Measurements from ENCODE around the gene ATP6V1C2. TPM values are rescaled to one million over a fixed set of nuclear protein-coding genes. Genes with fewer than 3 reads are reported as not detected.

The ATP6V1C2 gene
- total RNA-seq, 1 experiment from 2014 or later = 2.0 TPM

- BruUV-seq (replicated peaks) = no TSS peak
- H3K36me3 ChIP-seq (ENCODE audit: control insufficient read depth in 1 of 2, insufficient read depth in 2 of 2, low read length in 2 of 2) = peaks cover 68 to 84% of the 10 kb centered on the region in 2 experiments
- POLR2A ChIA-PET = no interaction called here
Measured at GRCh38 chr2:10788855-10789254, 67.4 kb downstream of the ATP6V1C2 start.

More at GRCh38 chr2:10788855-10789254, 67.4 kb downstream of the ATP6V1C2 start:
- H3K27ac ChIP-seq (ENCODE audit: low read depth, low read length) = no peak overlapping the region
- no peak overlapping the region for H2AFZ ChIP-seq (ENCODE audit: low read depth, low read length, poor library complexity, severe bottlenecking)
- no peaks in the 10 kb centered on the region for H3K4me1 ChIP-seq (ENCODE audit: control insufficient read depth in 1 of 2, insufficient read depth in 2 of 2, low read length in 2 of 2)
- TF ChIP-seq EZH2 (IDR thresholded peaks at IDR 0.05) (no peak), ZFX (IDR thresholded peaks at IDR 0.05) (no peak), POLR2A (IDR thresholded peaks at IDR 0.05; ENCODE audit: borderline replicate concordance, extremely low read depth, insufficient read depth, insufficient read length) (no peak), SP1 (IDR thresholded peaks at IDR 0.05; ENCODE audit: low read depth) (no peak), EGR1 (IDR thresholded peaks at IDR 0.05; ENCODE audit: low read depth) (no peak), YY1 (IDR thresholded peaks at IDR 0.05; ENCODE audit: extremely low read depth, insufficient replicate concordance, low read depth, low read length) (no peak), REST (IDR thresholded peaks at IDR 0.05; ENCODE audit: low read depth) (no peak), EZH2phosphoT487 (IDR thresholded peaks at IDR 0.05; ENCODE audit: borderline replicate concordance) (no peak)
- DNase-seq (ENCODE audit: low read depth, low spot score) (no peak), ATAC-seq (no peak)
- RAD21 ChIA-PET (ENCODE audit: low non-redundant PET in 1 of 2, low total read pairs in 2 of 2, uncharacterized antibody in 2 of 2, unreplicated experiment in 2 of 2) = no interaction called here
- intact Hi-C loops (cut with micrococcal nuclease) = no loop called here
- 0 out of 2 replicates have a peak, but pooled peaks cover 4% of the 10 kb centered on the region for H4K20me1 ChIP-seq (ENCODE audit: insufficient read depth)
- H3K9me2 ChIP-seq (ENCODE audit: insufficient read depth) = no peaks in the 10 kb centered on the region
- H3K27me3 ChIP-seq (ENCODE audit: insufficient read depth, low read length) = no peaks in the 10 kb centered on the region
- CTCF ChIA-PET = no interaction called here
- H3K9ac ChIP-seq (ENCODE audit: low read length) = no peak overlapping the region
- no peak overlapping the region for H3K4me3 ChIP-seq (replicated peaks in 1 of 2; ENCODE audit: low read depth in 1 of 2, low read length in 2 of 2)
- H3K9me3 ChIP-seq (ENCODE audit: control insufficient read depth in 1 of 2, insufficient read depth in 1 of 2, low read depth in 1 of 2, low read length in 2 of 2) = no peaks in the 10 kb centered on the region
- peaks cover 65% of the 10 kb centered on the region for H3K79me2 ChIP-seq (ENCODE audit: insufficient read depth, low read length)
- H3K4me2 ChIP-seq (ENCODE audit: low read length) = no peak overlapping the region

All from HCT116 (cell line).